ENCODE results near the gene CRYL1.

DNA sequence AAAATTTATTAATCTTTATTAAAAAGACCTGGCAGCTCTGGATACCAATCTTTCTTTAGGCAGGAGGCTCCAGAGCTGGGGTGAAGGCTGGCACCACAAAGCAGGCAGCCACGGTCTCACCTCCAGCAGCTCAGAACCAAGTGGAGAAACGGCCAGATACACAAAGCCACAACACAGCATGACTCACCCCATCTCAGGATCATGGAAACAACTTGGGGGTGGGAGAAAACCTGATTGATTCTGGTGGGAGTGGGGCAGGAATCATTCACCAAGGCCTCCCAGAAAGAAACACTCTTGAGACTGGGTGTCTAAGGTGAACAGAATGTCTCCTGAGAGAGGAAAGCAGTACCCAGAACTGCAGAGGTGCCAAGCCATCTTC lies 64.2 kb downstream of the CRYL1 start:
- TF ChIP-seq EZH2 (IDR thresholded peaks at IDR 0.05; ENCODE audit: borderline replicate concordance) (no peak), EZH2phosphoT487 (IDR thresholded peaks at IDR 0.05; ENCODE audit: low read depth, severe bottlenecking, unreplicated experiment) (no peak)
- TF ChIP-seq, protein P1, sequence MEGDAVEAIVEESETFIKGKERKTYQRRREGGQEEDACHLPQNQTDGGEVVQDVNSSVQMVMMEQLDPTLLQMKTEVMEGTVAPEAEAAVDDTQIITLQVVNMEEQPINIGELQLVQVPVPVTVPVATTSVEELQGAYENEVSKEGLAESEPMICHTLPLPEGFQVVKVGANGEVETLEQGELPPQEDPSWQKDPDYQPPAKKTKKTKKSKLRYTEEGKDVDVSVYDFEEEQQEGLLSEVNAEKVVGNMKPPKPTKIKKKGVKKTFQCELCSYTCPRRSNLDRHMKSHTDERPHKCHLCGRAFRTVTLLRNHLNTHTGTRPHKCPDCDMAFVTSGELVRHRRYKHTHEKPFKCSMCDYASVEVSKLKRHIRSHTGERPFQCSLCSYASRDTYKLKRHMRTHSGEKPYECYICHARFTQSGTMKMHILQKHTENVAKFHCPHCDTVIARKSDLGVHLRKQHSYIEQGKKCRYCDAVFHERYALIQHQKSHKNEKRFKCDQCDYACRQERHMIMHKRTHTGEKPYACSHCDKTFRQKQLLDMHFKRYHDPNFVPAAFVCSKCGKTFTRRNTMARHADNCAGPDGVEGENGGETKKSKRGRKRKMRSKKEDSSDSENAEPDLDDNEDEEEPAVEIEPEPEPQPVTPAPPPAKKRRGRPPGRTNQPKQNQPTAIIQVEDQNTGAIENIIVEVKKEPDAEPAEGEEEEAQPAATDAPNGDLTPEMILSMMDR (IDR thresholded peaks at IDR 0.05; ENCODE audit: poor library complexity): no peak
